Measurements from ENCODE around the gene MBLAC1. TPM values are rescaled to one million over a fixed set of nuclear protein-coding genes. Genes with fewer than 3 reads are reported as not detected.
"Not testable (repeated sequence)": the region's sequence is repeated elsewhere in the genome, so short reads cannot be mapped to it uniquely, and the experiment has no call there.

Gene MBLAC1
- total RNA-seq, 5 donors from 2014 or later (not counting 1 experiment from before 2014, with no cell fraction given): 3.2 to 8.6 (median 5.3) TPM

DNA sequence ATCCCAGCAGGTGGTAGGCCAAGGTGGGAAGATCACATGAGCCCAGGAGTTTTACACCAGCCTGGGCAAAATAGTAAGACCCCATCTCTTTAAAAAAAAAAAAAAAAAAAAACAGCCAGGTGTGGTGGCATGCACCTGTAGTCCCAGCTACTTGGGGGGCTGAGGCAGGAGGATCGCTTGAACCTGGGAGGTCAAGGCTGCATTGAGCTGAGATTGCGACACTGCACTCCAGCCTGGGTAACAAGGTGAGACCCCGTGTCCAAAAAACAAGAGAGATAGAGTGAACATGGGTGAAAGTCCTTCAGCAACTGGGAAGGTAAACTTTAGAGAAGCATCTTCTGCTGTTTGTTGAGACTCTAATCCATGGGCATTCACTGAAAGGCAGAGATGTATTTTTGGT, 15.7 kb downstream of the MBLAC1 start:
- H3K27me3 ChIP-seq (replicated peaks in 1 of 2; ENCODE audit: control insufficient read depth in 2 of 2, extremely low read depth in 1 of 2, insufficient read depth in 2 of 2, low read length in 1 of 2): no peaks in the 10 kb centered on the region
- WGBS (ENCODE audit: insufficient coverage): 90% methylated on average over 2 of the region's 3 CpGs
- H3K36me3 ChIP-seq (ENCODE audit: control insufficient read depth in 2 of 2, extremely low read depth in 1 of 2, insufficient read depth in 1 of 2, low read length in 1 of 2): no peaks in the 10 kb centered on the region
- H3K4me3 ChIP-seq (ENCODE audit: control insufficient read depth in 1 of 2, extremely low read depth in 1 of 2, low read length in 1 of 2): no peak overlapping the region
- DNase-seq: no peak
- H3K4me1 ChIP-seq (ENCODE audit: control insufficient read depth in 1 of 2, extremely low read depth in 1 of 2, insufficient read depth in 2 of 2, low read length in 2 of 2): peaks cover 0 to 8% of the 10 kb centered on the region in 2 experiments
- H3K36me3 Mint-ChIP-seq: no peaks in the 10 kb centered on the region
- H3K27ac ChIP-seq (ENCODE audit: low read length): no peak overlapping the region
- POLR2A ChIA-PET: interaction anchor here in 1 of 2 donors (0.6 kb wide), 2 partner anchors 25 to 638 kb away, joined by 3 read pairs; no protein-coding TSS in a partner anchor
- no peaks in the 10 kb centered on the region for H3K9me3 ChIP-seq
- H3K9me3 Mint-ChIP-seq: no peaks in the 10 kb centered on the region
- peaks cover 10 to 12% (median 12%) of the 10 kb centered on the region in 3 donors for H3K4me1 Mint-ChIP-seq
- H3K4me3 Mint-ChIP-seq: no peak overlapping the region
- no peak for ATAC-seq (replicated peaks in 1 of 4)
- no peaks in the 10 kb centered on the region for H3K27me3 Mint-ChIP-seq
- no peak overlapping the region for H3K27ac Mint-ChIP-seq
- CTCF ChIA-PET: interaction anchor here in 1 of 2 donors (1.1 kb wide), 1 partner anchor 10 kb away, joined by 4 read pairs; no protein-coding TSS in a partner anchor

DNA sequence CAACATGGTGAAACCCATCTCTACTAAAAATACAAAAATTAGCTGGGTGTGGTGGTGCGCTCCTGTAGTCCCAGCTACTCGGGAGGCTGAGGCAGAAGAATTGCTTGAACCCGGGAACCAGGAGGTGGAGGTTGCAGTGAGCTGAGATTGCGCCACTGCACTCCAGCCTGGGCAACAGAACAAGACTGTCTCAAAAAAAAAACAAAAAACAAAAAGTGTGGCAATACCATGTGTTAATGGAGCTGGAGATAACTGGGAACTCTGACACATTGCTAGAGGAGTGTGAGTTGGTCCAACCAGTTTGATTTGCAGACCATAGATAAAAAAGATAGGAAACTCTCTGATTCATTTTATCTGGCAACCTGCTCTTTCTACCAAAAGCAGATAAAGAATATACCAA, 19.6 kb downstream of the MBLAC1 start:
- WGBS (ENCODE audit: insufficient coverage): no CpG with 5 or more reads among the region's 4 CpGs
- not testable (repeated sequence) for H3K27me3 Mint-ChIP-seq; H3K36me3 ChIP-seq (ENCODE audit: control insufficient read depth in 2 of 2, extremely low read depth in 1 of 2, insufficient read depth in 1 of 2, low read length in 1 of 2); H3K4me3 ChIP-seq (ENCODE audit: control insufficient read depth in 1 of 2, extremely low read depth in 1 of 2, low read length in 1 of 2); DNase-seq; H3K27ac ChIP-seq (ENCODE audit: low read length); ATAC-seq (replicated peaks in 1 of 4); H3K9me3 ChIP-seq; H3K4me3 Mint-ChIP-seq; H3K27ac Mint-ChIP-seq; H3K36me3 Mint-ChIP-seq; H3K27me3 ChIP-seq (replicated peaks in 1 of 2; ENCODE audit: control insufficient read depth in 2 of 2, extremely low read depth in 1 of 2, insufficient read depth in 2 of 2, low read length in 1 of 2); H3K9me3 Mint-ChIP-seq
- ChIA-PET POLR2A (interaction anchor here in 1 of 2 donors (0.5 to 0.7 kb wide), 2 partner anchors 32 to 65 kb away, joined by 5 to 7 read pairs; no protein-coding TSS in a partner anchor), CTCF (interaction anchor here in 1 of 2 donors (0.6 to 1.2 kb wide), 2 partner anchors 13 to 32 kb away, joined by 3 to 9 read pairs; no protein-coding TSS in a partner anchor)
- peaks cover 23 to 28% (median 25%) of the 10 kb centered on the region in 3 donors for H3K4me1 Mint-ChIP-seq
- H3K4me1 ChIP-seq (ENCODE audit: control insufficient read depth in 1 of 2, extremely low read depth in 1 of 2, insufficient read depth in 2 of 2, low read length in 2 of 2): peaks cover 9 to 22% of the 10 kb centered on the region in 2 experiments

DNA sequence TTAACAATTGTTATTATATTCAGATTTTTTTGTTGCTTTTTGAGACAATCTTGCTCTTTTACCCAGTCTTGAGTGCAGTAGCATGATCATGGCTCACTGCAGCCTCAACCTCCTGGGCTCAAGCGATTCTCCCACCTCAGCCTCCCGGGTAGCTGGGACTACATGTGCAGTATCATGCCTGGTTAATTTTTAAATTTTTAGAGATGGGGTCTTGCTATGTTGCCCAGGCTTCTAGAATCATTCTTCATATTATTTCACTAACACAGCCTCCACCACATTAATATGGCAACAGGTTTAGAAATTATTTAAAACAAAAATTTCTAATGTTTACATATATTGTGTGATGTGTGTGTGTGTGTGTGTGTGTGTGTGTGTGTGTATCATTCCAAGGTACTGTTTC, 20.5 kb downstream of the MBLAC1 start:
- Histone ChIP-seq H3K36me3 (ENCODE audit: control insufficient read depth in 2 of 2, extremely low read depth in 1 of 2, insufficient read depth in 1 of 2, low read length in 1 of 2) (peaks cover 0 to 8% of the 10 kb centered on the region in 2 donors), H3K9me3 (no peaks in the 10 kb centered on the region), H3K4me3 (ENCODE audit: control insufficient read depth in 1 of 2, extremely low read depth in 1 of 2, low read length in 1 of 2) (no peak overlapping the region), H3K27me3 (replicated peaks in 1 of 2; ENCODE audit: control insufficient read depth in 2 of 2, extremely low read depth in 1 of 2, insufficient read depth in 2 of 2, low read length in 1 of 2) (no peaks in the 10 kb centered on the region), H3K4me1 (ENCODE audit: control insufficient read depth in 1 of 2, extremely low read depth in 1 of 2, insufficient read depth in 2 of 2, low read length in 2 of 2) (peaks cover 9 to 31% of the 10 kb centered on the region in 2 experiments), H3K27ac (ENCODE audit: low read length) (no peak overlapping the region)
- CTCF ChIA-PET: interaction anchor here in 1 of 2 donors (0.6 to 1.2 kb wide), 2 partner anchors 18 to 27 kb away, joined by 3 to 5 read pairs; partner anchors contain the start of gene CNPY4
- Mint-ChIP-seq H3K27ac (peak overlapping the region in 1 of 2 donors; percentile 99), H3K27me3 (no peaks in the 10 kb centered on the region), H3K36me3 (peaks cover 8% of the 10 kb centered on the region), H3K4me3 (peak overlapping the region in 2 of 3 donors; percentile 91 to 98), H3K9me3 (no peaks in the 10 kb centered on the region), H3K4me1 (peaks cover 29 to 34% (median 33%) of the 10 kb centered on the region in 3 donors)
- DNase-seq (no peak), ATAC-seq (replicated peaks in 1 of 4) (no peak)
- WGBS (ENCODE audit: insufficient coverage): no CpG with 5 or more reads among the region's 2 CpGs
- POLR2A ChIA-PET: interaction anchor here in 1 of 2 donors (0.7 kb wide), 3 partner anchors 19 to 128 kb away, joined by 3 to 7 read pairs (median 4); no protein-coding TSS in a partner anchor

DNA sequence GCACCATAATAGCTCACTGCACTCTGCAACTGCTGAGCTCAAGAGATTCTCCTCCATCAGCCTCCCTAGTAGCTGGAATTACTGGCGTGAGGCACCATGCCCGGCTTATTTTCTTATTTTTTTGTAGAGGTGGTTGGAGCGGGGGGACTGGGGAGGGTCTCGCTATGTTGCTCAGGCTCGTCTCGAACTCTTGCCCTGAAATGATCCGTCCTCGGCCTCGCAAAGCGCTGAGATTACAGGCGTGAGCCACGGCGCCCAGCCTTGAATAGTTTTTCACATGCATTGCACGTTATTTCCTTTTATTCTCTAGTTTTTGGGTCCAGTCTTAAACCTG, 21.4 kb downstream of the MBLAC1 start:
- peaks cover 0 to 16% of the 10 kb centered on the region in 2 donors for H3K36me3 ChIP-seq (ENCODE audit: control insufficient read depth in 2 of 2, extremely low read depth in 1 of 2, insufficient read depth in 1 of 2, low read length in 1 of 2)
- peaks cover 9 to 33% of the 10 kb centered on the region in 2 experiments for H3K4me1 ChIP-seq (ENCODE audit: control insufficient read depth in 1 of 2, extremely low read depth in 1 of 2, insufficient read depth in 2 of 2, low read length in 2 of 2)
- no peaks in the 10 kb centered on the region for H3K9me3 Mint-ChIP-seq
- H3K36me3 Mint-ChIP-seq: peaks cover 12% of the 10 kb centered on the region
- H3K4me3 Mint-ChIP-seq: peak overlapping the region; percentile 91 to 99 (median 98)
- peak overlapping the region; percentile 99 for H3K27ac Mint-ChIP-seq
- H3K27ac ChIP-seq (ENCODE audit: low read length): peak overlapping the region; percentile 95
- WGBS (ENCODE audit: insufficient coverage): 7% methylated on average over 11 of the region's 14 CpGs
- ATAC-seq (replicated peaks in 1 of 4): peak in 3 of 4 experiments; percentile 6 to 12 (median 11)
- H3K27me3 Mint-ChIP-seq: no peaks in the 10 kb centered on the region
- ChIA-PET POLR2A (interaction anchor here (0.6 to 1.0 kb wide), 6 partner anchors 28 to 1104 kb away, joined by 3 to 6 read pairs (median 4); partner anchors contain the start of genes VGF (in 1 of the 2) and ZCWPW1 (in 1 of the 2)), CTCF (interaction anchor here (0.6 to 1.4 kb wide), 18 partner anchors 9 to 235 kb away, joined by 3 to 13 read pairs (median 4); partner anchors contain the start of genes CNPY4 (in 1 of the 2), GAL3ST4 (in 1 of the 2), GPC2 (in 1 of the 2) and MBLAC1 (in 1 of the 2))
- DNase-seq: peak in 1 of 35 experiments; percentile 15
- H3K9me3 ChIP-seq: no peaks in the 10 kb centered on the region
- peak overlapping the region; percentile 52 to 99 for H3K4me3 ChIP-seq (ENCODE audit: control insufficient read depth in 1 of 2, extremely low read depth in 1 of 2, low read length in 1 of 2)
- H3K4me1 Mint-ChIP-seq: peaks cover 37 to 42% (median 39%) of the 10 kb centered on the region in 3 donors
- H3K27me3 ChIP-seq (replicated peaks in 1 of 2; ENCODE audit: control insufficient read depth in 2 of 2, extremely low read depth in 1 of 2, insufficient read depth in 2 of 2, low read length in 1 of 2): no peaks in the 10 kb centered on the region

DNA sequence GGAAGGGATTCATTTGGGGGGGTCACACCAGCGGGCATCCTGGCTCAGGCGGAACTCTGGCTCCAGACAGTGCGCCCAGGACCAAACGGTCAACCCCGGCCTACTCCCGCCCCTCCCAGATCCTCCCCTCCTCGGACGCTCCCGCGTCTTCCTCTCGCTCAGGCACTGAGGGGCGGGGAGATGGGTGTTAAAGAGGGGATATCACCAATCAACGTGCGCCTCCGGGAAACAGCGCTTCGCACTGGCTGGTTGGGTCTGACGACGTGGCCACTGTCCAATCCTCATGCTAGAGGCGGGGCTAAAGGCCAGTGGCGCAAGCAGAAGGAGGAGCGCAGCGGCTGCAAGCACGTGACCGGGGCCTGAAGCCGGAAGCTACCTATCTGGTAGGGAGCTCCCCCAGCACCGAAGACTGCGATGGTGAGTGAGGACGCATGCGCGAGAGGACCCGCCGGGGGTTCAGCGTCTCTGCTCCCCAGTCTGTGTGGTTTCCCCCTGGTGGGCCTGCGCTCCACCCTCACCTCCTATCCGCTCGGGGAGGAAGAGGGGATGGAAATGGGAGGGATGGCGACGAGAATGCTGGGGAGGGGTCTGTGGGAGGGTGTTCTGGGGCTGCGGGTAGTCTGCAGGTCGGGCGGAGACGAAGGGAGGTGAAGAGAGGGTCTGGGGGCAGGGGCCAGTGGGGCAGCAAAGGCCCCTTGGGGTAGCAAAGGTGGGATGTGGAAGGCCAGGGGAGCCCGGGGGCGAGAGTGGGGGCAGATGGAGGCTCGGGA, 22.0 kb downstream of the MBLAC1 start, which contains the start of gene LAMTOR4:
Gene LAMTOR4, plus strand, starts transcription at position 360 of the 770 bp plus-strand sequence. Its CDS starts 55 bp downstream, at position 415.
- ChIA-PET POLR2A (interaction anchor here (0.6 to 1.0 kb wide), 5 partner anchors 67 to 1104 kb away, joined by 3 to 6 read pairs (median 4); partner anchors contain the start of gene ZCWPW1 (in 1 of the 2)), CTCF (interaction anchor here (0.5 to 1.4 kb wide), 19 partner anchors 10 to 484 kb away, joined by 3 to 13 read pairs (median 4); partner anchors contain the start of genes CNPY4 (in 1 of the 2), GAL3ST4 (in 1 of the 2), GPC2 (in 1 of the 2) and MBLAC1 (in 1 of the 2))
- Histone ChIP-seq H3K4me3 (ENCODE audit: control insufficient read depth in 1 of 2, extremely low read depth in 1 of 2, low read length in 1 of 2) (peak within 1 kb of the TSS; percentile 83 to 99), H3K9me3 (no peaks in the 10 kb centered on the region), H3K27me3 (replicated peaks in 1 of 2; ENCODE audit: control insufficient read depth in 2 of 2, extremely low read depth in 1 of 2, insufficient read depth in 2 of 2, low read length in 1 of 2) (no peaks in the 10 kb centered on the region), H3K27ac (ENCODE audit: low read length) (peak within 1 kb of the TSS; percentile 95), H3K36me3 (ENCODE audit: control insufficient read depth in 2 of 2, extremely low read depth in 1 of 2, insufficient read depth in 1 of 2, low read length in 1 of 2) (peaks cover 0 to 21% of the 10 kb centered on the region in 2 donors), H3K4me1 (ENCODE audit: control insufficient read depth in 1 of 2, extremely low read depth in 1 of 2, insufficient read depth in 2 of 2, low read length in 2 of 2) (peaks cover 9 to 36% of the 10 kb centered on the region in 2 experiments)
- DNase-seq: peak; percentile 86 to 99 (median 98)
- 0% methylated on average over 25 of the region's 46 CpGs for WGBS (ENCODE audit: insufficient coverage)
- Mint-ChIP-seq H3K9me3 (no peaks in the 10 kb centered on the region), H3K27me3 (no peaks in the 10 kb centered on the region), H3K36me3 (peaks cover 17% of the 10 kb centered on the region), H3K27ac (peak within 1 kb of the TSS; percentile 99), H3K4me3 (peak within 1 kb of the TSS; percentile 91 to 99 (median 98)), H3K4me1 (peaks cover 42 to 45% (median 43%) of the 10 kb centered on the region in 3 donors)
- ATAC-seq (replicated peaks in 1 of 4): peak; percentile 93 to 98 (median 95)

DNA sequence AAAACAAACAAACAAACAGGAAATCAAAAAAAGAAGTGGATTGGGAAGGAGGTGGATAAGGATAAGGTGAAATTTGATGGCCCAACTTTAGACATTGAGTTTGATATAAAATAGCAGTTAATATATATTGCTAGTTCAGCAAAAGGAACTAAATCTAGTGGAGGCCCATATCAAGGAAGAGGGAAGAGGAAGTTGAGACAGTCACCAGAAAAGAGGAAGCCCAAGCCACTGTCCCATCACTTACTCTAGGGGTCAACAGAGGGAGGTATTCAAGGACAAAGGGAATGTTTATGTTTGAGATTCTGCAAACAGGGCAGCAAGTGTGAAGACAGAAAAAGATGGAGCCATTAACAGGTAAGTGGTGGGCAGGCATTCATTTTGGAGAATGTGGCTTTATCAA, 25.6 kb downstream of the MBLAC1 start:
- DNase-seq: no peak
- ChIA-PET CTCF (interaction anchor here in 1 of 2 donors (0.6 kb wide), 1 partner anchor 1138 kb away, joined by 6 read pairs; no protein-coding TSS in a partner anchor), POLR2A (no interaction called here)
- Mint-ChIP-seq H3K4me1 (peaks cover 66 to 70% (median 69%) of the 10 kb centered on the region in 3 donors), H3K36me3 (peaks cover 25% of the 10 kb centered on the region), H3K27me3 (no peaks in the 10 kb centered on the region), H3K4me3 (peak overlapping the region in 1 of 3 donors; percentile 9), H3K27ac (peak overlapping the region; percentile 53 to 81), H3K9me3 (no peaks in the 10 kb centered on the region)
- ATAC-seq (replicated peaks in 1 of 4): no peak
- Histone ChIP-seq H3K9me3 (no peaks in the 10 kb centered on the region), H3K36me3 (ENCODE audit: control insufficient read depth in 2 of 2, extremely low read depth in 1 of 2, insufficient read depth in 1 of 2, low read length in 1 of 2) (peaks cover 19 to 51% of the 10 kb centered on the region in 2 donors), H3K4me1 (ENCODE audit: control insufficient read depth in 1 of 2, extremely low read depth in 1 of 2, insufficient read depth in 2 of 2, low read length in 2 of 2) (peaks cover 17 to 68% of the 10 kb centered on the region in 2 experiments), H3K27me3 (replicated peaks in 1 of 2; ENCODE audit: control insufficient read depth in 2 of 2, extremely low read depth in 1 of 2, insufficient read depth in 2 of 2, low read length in 1 of 2) (no peaks in the 10 kb centered on the region), H3K4me3 (ENCODE audit: control insufficient read depth in 1 of 2, extremely low read depth in 1 of 2, low read length in 1 of 2) (no peak overlapping the region), H3K27ac (ENCODE audit: low read length) (peak overlapping the region; percentile 12)

Data from T-cell (primary cell).